RPMI7951 (cell line): ENCODE measurements around the gene DHTKD1. TPM values are rescaled to one million over a fixed set of nuclear protein-coding genes. Genes with fewer than 3 reads are reported as not detected.
"Not testable (repeated sequence)": the region's sequence is repeated elsewhere in the genome, so short reads cannot be mapped to it uniquely, and the experiment has no call there.

Experiments used
- DNase-seq: peaks from one replicate; pipeline ENCODE4 v3.0.0-alpha.2; 2012; ENCODE audit warnings: low read depth
- total RNA-seq: library from RNA; depleted of rRNA; stranded (reverse); fragments of >200 nt; shearing (Covaris generic); gene quantifications from 2 replicates; pipeline ENCODE4 v1.2.3, GENCODE V29; 2014

The DHTKD1 gene
- total RNA-seq, 1 experiment from 2014 or later, result 25.1 TPM

- peak; percentile 67 for DNase-seq
These were observed 1.4 kb upstream of the DHTKD1 start for GRCh38 chr10:12067336-12067735.

- DNase-seq, result not testable (repeated sequence)
These were observed 2.7 kb downstream of the DHTKD1 start for GRCh38 chr10:12071441-12071840.

GRCh38 chr10:12073526-12073925 lies 4.8 kb downstream of the DHTKD1 start:
- DNase-seq, result no peak

GRCh38 chr10:12077580-12078180 lies 8.9 kb downstream of the DHTKD1 start:
- DNase-seq, result no peak

GRCh38 chr10:12081470-12081869 lies 12.7 kb downstream of the DHTKD1 start:
- no peak for DNase-seq

GRCh38 chr10:12081879-12082557 lies 13.3 kb downstream of the DHTKD1 start:
- no peak for DNase-seq

GRCh38 chr10:12088919-12089318 lies 20.2 kb downstream of the DHTKD1 start:
- DNase-seq, result no peak

GRCh38 chr10:12091421-12091820 lies 22.7 kb downstream of the DHTKD1 start:
- DNase-seq, result no peak

- DNase-seq, result not testable (repeated sequence)
These were observed 28.6 kb downstream of the DHTKD1 start for GRCh38 chr10:12097361-12097760.

- no peak for DNase-seq
These were observed 29.0 kb downstream of the DHTKD1 start for GRCh38 chr10:12097791-12098190.

GRCh38 chr10:12098966-12099365 lies 30.2 kb downstream of the DHTKD1 start:
- DNase-seq, result no peak

- DNase-seq, result no peak
These were observed 35.0 kb downstream of the DHTKD1 start for GRCh38 chr10:12103802-12104201.

- DNase-seq, result no peak
These were observed 39.0 kb downstream of the DHTKD1 start for GRCh38 chr10:12107781-12108180.

GRCh38 chr10:12109286-12109685 lies 40.5 kb downstream of the DHTKD1 start:
- no peak for DNase-seq

- no peak for DNase-seq
These were observed 42.8 kb downstream of the DHTKD1 start for GRCh38 chr10:12111528-12111927.

- no peak for DNase-seq
These were observed 44.9 kb downstream of the DHTKD1 start for GRCh38 chr10:12113627-12114026.

GRCh38 chr10:12121673-12122072 lies 52.9 kb downstream of the DHTKD1 start:
- no peak for DNase-seq

GRCh38 chr10:12129222-12130111 lies 60.7 kb downstream of the DHTKD1 start, which contains the start of gene SEC61A2:
Gene SEC61A2, plus strand, starts transcription at chr10:12129677. Its CDS starts 111 bp downstream, at chr10:12129788.
- DNase-seq, result peak; percentile 88

- peak; percentile 79 for DNase-seq
These were observed 61.6 kb downstream of the DHTKD1 start for GRCh38 chr10:12130237-12130872.

- no peak for DNase-seq
These were observed 66.9 kb downstream of the DHTKD1 start for GRCh38 chr10:12135631-12136030.

GRCh38 chr10:12140038-12140437 lies 71.3 kb downstream of the DHTKD1 start:
- no peak for DNase-seq

GRCh38 chr10:12144538-12144937 lies 75.8 kb downstream of the DHTKD1 start:
- no peak for DNase-seq
